Glutamatergic neuron (in vitro differentiated cells): ENCODE measurements around the gene IFI6. TPM values are rescaled to one million over a fixed set of nuclear protein-coding genes. Genes with fewer than 3 reads are reported as not detected.
"Not testable (repeated sequence)": the region's sequence is repeated elsewhere in the genome, so short reads cannot be mapped to it uniquely, and the experiment has no call there.

Experiments
- DNase-seq: peaks from one replicate; pipeline ENCODE4 v3.0.0; 2022
- H3K27ac Mint-ChIP-seq: one replicate; pipeline ENCODE4 v1.8.0; 2020; ENCODE audit warnings: mild to moderate bottlenecking, mixed read lengths, inconsistent platforms; ENCODE audit not compliant: unreplicated experiment
- H3K27me3 Mint-ChIP-seq: one replicate; pipeline ENCODE4 v1.8.0; 2020; ENCODE audit warnings: mild to moderate bottlenecking, moderate library complexity, mixed read lengths, inconsistent platforms; ENCODE audit not compliant: unreplicated experiment
- H3K36me3 Mint-ChIP-seq: one replicate; pipeline ENCODE4 v1.8.0; 2020; ENCODE audit warnings: mild to moderate bottlenecking, mixed read lengths, inconsistent platforms; ENCODE audit not compliant: unreplicated experiment
- H3K4me1 Mint-ChIP-seq: one replicate; pipeline ENCODE4 v1.8.0; 2020; ENCODE audit warnings: mild to moderate bottlenecking, low read depth, mixed read lengths, inconsistent platforms; ENCODE audit not compliant: unreplicated experiment
- H3K4me3 Mint-ChIP-seq: one replicate; pipeline ENCODE4 v1.8.0; 2020; ENCODE audit warnings: mild to moderate bottlenecking, mixed read lengths, inconsistent platforms; ENCODE audit not compliant: unreplicated experiment
- H3K9me3 Mint-ChIP-seq: one replicate; pipeline ENCODE4 v1.8.0; 2020; ENCODE audit warnings: mild to moderate bottlenecking, moderate library complexity, mixed read lengths, inconsistent platforms; ENCODE audit not compliant: unreplicated experiment
- total RNA-seq: library from RNA; stranded (reverse); fragmentation: NEBNext Ultra II Directional; extraction: Animal tissue kit (Norgen Biotek cat#: 25700); gene quantifications from one replicate; pipeline ENCODE4 v1.2.1, GENCODE V29; 2021; ENCODE audit not compliant: unreplicated experiment
- TF ChIP-seq, protein P1 (sequence below): fragments of 200-600 bp; sonication (generic); IDR thresholded peaks from one replicate; pipeline ENCODE4 v1.5.0; 2021; ENCODE audit not compliant: partially characterized antibody, unreplicated experiment

Gene IFI6
- total RNA-seq, 1 donor from 2014 or later, result 1.4 TPM

DNA sequence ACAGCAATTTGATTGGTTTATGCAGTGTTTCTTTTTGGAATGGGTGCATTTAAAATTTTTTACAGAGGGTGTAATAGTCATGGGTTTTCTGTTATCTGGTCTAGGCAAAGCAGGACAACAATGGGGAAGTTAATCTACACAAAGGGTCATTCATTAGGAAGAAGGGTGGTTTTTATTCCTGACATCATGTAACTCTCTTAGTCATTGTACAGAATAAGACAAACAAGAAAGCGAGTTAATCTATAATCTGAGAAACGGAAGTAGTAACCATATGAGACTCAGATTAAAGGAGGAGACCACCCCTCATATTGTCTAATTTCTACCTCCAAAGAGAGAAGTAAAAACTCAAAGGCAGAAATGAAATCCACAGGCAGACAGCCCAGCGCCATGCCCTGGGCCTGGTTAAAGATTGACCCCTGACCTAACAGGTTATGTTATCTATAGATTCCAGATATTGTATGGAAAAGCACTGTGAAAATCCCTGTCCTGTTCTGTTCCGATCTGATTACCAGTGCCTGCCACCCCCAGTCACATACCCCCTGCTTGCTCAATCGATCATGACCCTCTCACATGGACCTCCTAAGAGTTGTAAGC lies 10.5 kb upstream of the IFI6 start:
- H3K9me3 Mint-ChIP-seq, result peaks cover 10% of the 10 kb centered on the region
- peaks cover 23% of the 10 kb centered on the region for H3K36me3 Mint-ChIP-seq
- TF ChIP-seq, protein P1, sequence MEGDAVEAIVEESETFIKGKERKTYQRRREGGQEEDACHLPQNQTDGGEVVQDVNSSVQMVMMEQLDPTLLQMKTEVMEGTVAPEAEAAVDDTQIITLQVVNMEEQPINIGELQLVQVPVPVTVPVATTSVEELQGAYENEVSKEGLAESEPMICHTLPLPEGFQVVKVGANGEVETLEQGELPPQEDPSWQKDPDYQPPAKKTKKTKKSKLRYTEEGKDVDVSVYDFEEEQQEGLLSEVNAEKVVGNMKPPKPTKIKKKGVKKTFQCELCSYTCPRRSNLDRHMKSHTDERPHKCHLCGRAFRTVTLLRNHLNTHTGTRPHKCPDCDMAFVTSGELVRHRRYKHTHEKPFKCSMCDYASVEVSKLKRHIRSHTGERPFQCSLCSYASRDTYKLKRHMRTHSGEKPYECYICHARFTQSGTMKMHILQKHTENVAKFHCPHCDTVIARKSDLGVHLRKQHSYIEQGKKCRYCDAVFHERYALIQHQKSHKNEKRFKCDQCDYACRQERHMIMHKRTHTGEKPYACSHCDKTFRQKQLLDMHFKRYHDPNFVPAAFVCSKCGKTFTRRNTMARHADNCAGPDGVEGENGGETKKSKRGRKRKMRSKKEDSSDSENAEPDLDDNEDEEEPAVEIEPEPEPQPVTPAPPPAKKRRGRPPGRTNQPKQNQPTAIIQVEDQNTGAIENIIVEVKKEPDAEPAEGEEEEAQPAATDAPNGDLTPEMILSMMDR, result no peak
- H3K27me3 Mint-ChIP-seq, result peaks cover 2% of the 10 kb centered on the region
- no peaks in the 10 kb centered on the region for H3K4me1 Mint-ChIP-seq
- no peak overlapping the region for H3K4me3 Mint-ChIP-seq
- H3K27ac Mint-ChIP-seq, result no peak overlapping the region
- DNase-seq, result no peak

DNA sequence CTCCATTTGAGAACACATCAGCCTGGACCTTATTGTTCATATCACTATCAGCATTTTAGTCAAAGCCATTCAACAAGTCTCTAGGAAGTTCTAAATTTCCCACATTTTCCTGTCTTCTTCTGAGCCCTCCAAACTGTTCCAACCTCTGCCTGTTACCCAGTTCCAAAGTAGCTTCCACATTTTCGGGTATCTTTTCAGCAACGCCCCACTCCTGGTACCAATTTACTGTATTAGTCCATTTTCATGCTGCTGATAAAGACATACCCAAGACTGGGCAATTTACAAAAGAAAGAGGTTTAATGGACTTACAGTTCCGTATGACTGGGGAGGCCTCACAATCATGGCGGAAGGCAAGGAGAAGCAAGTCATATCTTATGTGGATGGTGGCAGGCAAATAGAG lies 9.6 kb upstream of the IFI6 start:
- not testable (repeated sequence) for H3K4me3 Mint-ChIP-seq, H3K27me3 Mint-ChIP-seq, H3K27ac Mint-ChIP-seq, H3K4me1 Mint-ChIP-seq, DNase-seq
- Mint-ChIP-seq H3K9me3 (peaks cover 10% of the 10 kb centered on the region), H3K36me3 (peaks cover 23% of the 10 kb centered on the region)

DNA sequence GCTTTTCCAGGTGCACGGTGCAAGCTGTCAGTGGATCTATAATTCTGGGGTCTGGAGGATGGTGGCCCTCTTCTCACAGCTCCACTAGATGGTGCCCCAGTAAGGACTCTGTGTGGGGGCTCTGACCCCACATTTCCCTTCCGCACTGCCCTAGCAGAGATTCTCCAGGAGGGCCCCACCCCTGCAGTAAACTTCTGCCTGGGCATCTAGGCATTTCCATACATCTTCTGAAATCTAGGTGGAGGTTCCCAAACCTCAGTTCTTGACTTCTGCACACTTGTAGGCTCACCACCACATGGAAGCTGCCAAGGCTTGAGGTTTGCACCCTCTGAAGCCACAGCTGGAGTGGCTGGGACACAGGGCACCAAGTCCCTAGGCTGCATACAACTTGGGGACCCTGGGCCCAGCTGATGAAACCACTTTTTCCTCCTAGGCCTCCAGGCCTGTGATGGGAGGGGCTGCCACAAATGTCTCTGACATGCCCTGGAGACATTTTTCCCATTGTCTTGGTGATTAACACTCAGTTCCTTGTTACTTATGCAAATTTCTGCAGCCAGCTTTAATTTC lies 8.3 kb upstream of the IFI6 start:
- DNase-seq, H3K4me3 Mint-ChIP-seq, H3K27me3 Mint-ChIP-seq, H3K27ac Mint-ChIP-seq, H3K9me3 Mint-ChIP-seq, H3K4me1 Mint-ChIP-seq: not testable (repeated sequence)
- H3K36me3 Mint-ChIP-seq, result peaks cover 23% of the 10 kb centered on the region

DNA sequence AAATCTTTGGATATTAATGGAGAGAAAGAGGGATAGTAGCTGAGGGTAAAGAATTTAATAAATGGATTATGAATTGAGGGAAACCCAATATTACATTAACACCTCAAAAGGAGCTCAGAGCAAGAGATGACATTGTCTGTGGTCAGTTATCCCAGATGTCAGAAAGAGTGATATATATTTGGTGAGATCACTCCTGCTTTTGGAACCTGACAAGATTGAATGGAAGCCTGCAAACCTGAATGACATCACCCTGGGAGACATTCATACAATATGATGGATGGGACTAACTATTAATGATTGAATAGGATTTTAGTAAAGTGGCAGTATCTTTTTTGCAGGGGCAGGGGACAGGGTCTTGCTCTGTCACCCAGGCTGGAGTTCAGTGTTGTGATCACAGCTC lies 6.8 kb upstream of the IFI6 start:
- H3K36me3 Mint-ChIP-seq, result peaks cover 23% of the 10 kb centered on the region
- H3K9me3 Mint-ChIP-seq, result peaks cover 9% of the 10 kb centered on the region
- no peaks in the 10 kb centered on the region for H3K4me1 Mint-ChIP-seq
- H3K27ac Mint-ChIP-seq, result no peak overlapping the region
- TF ChIP-seq, protein P1, result no peak
- peaks cover 2% of the 10 kb centered on the region for H3K27me3 Mint-ChIP-seq
- no peak overlapping the region for H3K4me3 Mint-ChIP-seq
- no peak for DNase-seq

- TF ChIP-seq, protein P1, result no peak
These were observed 4.4 kb upstream of the IFI6 start for GRCh38 chr1:27676410-27676809.

DNA sequence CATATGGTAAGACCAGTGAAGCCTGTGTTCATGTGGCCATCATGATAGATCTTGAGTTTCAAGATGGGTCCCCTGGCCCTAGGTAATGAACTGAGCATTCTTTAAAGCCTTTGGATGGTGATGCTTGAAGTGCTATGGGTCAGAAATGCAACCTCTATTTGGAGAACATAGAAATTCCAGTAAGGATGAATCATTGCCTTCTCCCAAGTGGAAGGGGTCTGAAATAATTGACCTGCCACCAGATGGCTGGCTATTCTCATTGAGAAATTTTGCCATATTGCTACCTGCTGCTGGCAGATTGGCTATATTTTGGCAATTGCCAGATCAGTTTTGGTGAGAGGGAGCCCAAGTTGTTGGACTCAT lies 739 bp upstream of the IFI6 start:
- DNase-seq, result no peak
- H3K27ac Mint-ChIP-seq, result no peak overlapping the region
- peaks cover 10% of the 10 kb centered on the region for H3K4me1 Mint-ChIP-seq
- peaks cover 3% of the 10 kb centered on the region for H3K27me3 Mint-ChIP-seq
- H3K9me3 Mint-ChIP-seq, result no peaks in the 10 kb centered on the region
- TF ChIP-seq, protein P1, result no peak
- H3K4me3 Mint-ChIP-seq, result no peak overlapping the region
- H3K36me3 Mint-ChIP-seq, result no peaks in the 10 kb centered on the region

More at GRCh38 chr1:27676410-27676809, 4.4 kb upstream of the IFI6 start:
- Mint-ChIP-seq H3K27ac (no peak overlapping the region), H3K4me1 (peaks cover 10% of the 10 kb centered on the region), H3K9me3 (peaks cover 6% of the 10 kb centered on the region), H3K36me3 (peaks cover 9% of the 10 kb centered on the region), H3K4me3 (no peak overlapping the region), H3K27me3 (no peaks in the 10 kb centered on the region)
- DNase-seq, result no peak
